ENCODE measurements around the gene CLDN14. TPM values are rescaled to one million over a fixed set of nuclear protein-coding genes. Genes with fewer than 3 reads are reported as not detected.

The CLDN14 gene
- total RNA-seq, 1 experiment from 2014 or later = not detected

DNA sequence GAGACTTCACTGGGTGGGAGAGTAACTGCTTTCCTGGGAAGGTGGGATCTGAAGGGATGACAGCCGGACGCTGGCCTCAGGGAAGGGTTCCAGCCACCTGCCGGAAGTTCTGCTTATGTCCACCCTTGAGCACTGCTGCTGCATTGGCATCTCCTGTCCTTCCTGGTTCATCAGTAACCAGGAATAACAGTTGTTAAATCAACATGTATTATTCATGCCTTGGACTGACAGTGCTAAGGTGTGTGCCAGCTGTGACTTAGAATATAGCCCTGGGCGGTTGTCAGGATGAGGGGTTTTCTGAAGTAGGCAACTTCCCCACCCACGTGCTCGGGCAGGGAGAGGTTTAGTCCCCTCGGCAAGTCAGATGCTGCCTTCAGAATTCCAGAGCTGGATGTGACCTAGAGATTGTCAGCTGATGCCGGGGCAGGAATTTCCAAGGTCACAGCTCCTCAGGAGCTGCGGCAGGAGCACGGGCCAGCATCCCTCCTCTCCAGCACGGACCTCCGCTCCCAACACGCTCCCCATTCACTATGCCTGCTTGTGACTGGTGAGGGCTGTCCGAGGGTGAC, 17.9 kb downstream of the CLDN14 start:
- intact Hi-C loops (cut with micrococcal nuclease; ENCODE audit: unreplicated experiment) = no loop called here
- ATAC-seq (no peak), DNase-seq (ENCODE audit: low read depth, low spot score) (no peak)
- POLR2A ChIA-PET = no interaction called here
- Histone ChIP-seq H3K4me3 (ENCODE audit: low read depth in 2 of 2, low read length in 2 of 2) (no peak overlapping the region), H3K9me3 (ENCODE audit: control insufficient read depth, insufficient read depth, low read depth, low read length) (no peaks in the 10 kb centered on the region), H3K27me3 (ENCODE audit: control insufficient read depth, insufficient read depth, low read length) (no peaks in the 10 kb centered on the region), H3K27ac (ENCODE audit: low read length) (no peak overlapping the region), H3K4me1 (ENCODE audit: control insufficient read depth, insufficient read depth, low read length) (no peaks in the 10 kb centered on the region; the same call in 1 of the 2 replicates), H3K36me3 (ENCODE audit: control insufficient read depth, insufficient read depth, low read length) (no peaks in the 10 kb centered on the region)
- BruUV-seq (replicated peaks) = no TSS peak
- CTCF ChIA-PET = no interaction called here
- no peak for TF ChIP-seq CTCF (IDR thresholded peaks at IDR 0.05)
- TF ChIP-seq POLR2AphosphoS5 (IDR thresholded peaks at IDR 0.05; ENCODE audit: low read depth, low read length) = no peak
- TF ChIP-seq TCF7L2 (IDR thresholded peaks at IDR 0.05; ENCODE audit: low read depth, low read length) = no peak
- TF ChIP-seq, protein P1, sequence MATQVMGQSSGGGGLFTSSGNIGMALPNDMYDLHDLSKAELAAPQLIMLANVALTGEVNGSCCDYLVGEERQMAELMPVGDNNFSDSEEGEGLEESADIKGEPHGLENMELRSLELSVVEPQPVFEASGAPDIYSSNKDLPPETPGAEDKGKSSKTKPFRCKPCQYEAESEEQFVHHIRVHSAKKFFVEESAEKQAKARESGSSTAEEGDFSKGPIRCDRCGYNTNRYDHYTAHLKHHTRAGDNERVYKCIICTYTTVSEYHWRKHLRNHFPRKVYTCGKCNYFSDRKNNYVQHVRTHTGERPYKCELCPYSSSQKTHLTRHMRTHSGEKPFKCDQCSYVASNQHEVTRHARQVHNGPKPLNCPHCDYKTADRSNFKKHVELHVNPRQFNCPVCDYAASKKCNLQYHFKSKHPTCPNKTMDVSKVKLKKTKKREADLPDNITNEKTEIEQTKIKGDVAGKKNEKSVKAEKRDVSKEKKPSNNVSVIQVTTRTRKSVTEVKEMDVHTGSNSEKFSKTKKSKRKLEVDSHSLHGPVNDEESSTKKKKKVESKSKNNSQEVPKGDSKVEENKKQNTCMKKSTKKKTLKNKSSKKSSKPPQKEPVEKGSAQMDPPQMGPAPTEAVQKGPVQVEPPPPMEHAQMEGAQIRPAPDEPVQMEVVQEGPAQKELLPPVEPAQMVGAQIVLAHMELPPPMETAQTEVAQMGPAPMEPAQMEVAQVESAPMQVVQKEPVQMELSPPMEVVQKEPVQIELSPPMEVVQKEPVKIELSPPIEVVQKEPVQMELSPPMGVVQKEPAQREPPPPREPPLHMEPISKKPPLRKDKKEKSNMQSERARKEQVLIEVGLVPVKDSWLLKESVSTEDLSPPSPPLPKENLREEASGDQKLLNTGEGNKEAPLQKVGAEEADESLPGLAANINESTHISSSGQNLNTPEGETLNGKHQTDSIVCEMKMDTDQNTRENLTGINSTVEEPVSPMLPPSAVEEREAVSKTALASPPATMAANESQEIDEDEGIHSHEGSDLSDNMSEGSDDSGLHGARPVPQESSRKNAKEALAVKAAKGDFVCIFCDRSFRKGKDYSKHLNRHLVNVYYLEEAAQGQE (IDR thresholded peaks at IDR 0.05; ENCODE audit: insufficient read depth in 1 of 2, low read depth in 2 of 2, low read length in 1 of 2) = no peak
- in situ Hi-C loops (cut with HindIII; ENCODE audit: low pct_unique_long_range_greater_than_20kb, low sequenced_read_pairs) = no loop called here

- in situ Hi-C loops (cut with HindIII; ENCODE audit: low pct_unique_long_range_greater_than_20kb, low sequenced_read_pairs) (no loop called here), intact Hi-C loops (cut with micrococcal nuclease; ENCODE audit: unreplicated experiment) (no loop called here)
- H3K27me3 ChIP-seq (ENCODE audit: control insufficient read depth, insufficient read depth, low read length) = no peaks in the 10 kb centered on the region
- TF ChIP-seq, protein P1 (IDR thresholded peaks at IDR 0.05; ENCODE audit: insufficient read depth in 1 of 2, low read depth in 2 of 2, low read length in 1 of 2) = no peak
- TF ChIP-seq POLR2AphosphoS5 (IDR thresholded peaks at IDR 0.05; ENCODE audit: low read depth, low read length) (no peak), SIN3A (IDR thresholded peaks at IDR 0.05; ENCODE audit: borderline replicate concordance, insufficient read depth, low read depth, low read length) (no peak), TCF7L2 (IDR thresholded peaks at IDR 0.05; ENCODE audit: low read depth, low read length) (no peak), CTCF (IDR thresholded peaks at IDR 0.05) (no peak)
- no peak overlapping the region for H3K4me3 ChIP-seq (ENCODE audit: low read depth in 2 of 2, low read length in 2 of 2)
- ATAC-seq (no peak), DNase-seq (ENCODE audit: low read depth, low spot score) (no peak)
- H3K36me3 ChIP-seq (ENCODE audit: control insufficient read depth, insufficient read depth, low read length) = no peaks in the 10 kb centered on the region
- no peaks in the 10 kb centered on the region for H3K9me3 ChIP-seq (ENCODE audit: control insufficient read depth, insufficient read depth, low read depth, low read length)
- ChIA-PET CTCF (no interaction called here), POLR2A (no interaction called here)
- no TSS peak for BruUV-seq (replicated peaks)
- no peaks in the 10 kb centered on the region; the same call in 1 of the 2 replicates for H3K4me1 ChIP-seq (ENCODE audit: control insufficient read depth, insufficient read depth, low read length)
- H3K27ac ChIP-seq (ENCODE audit: low read length) = no peak overlapping the region
Observed at GRCh38 chr21:36461277-36461917, 18.5 kb downstream of the CLDN14 start.
